Keratinocyte (primary cell): Measurements from ENCODE around the gene ERFL. TPM values are rescaled to one million over a fixed set of nuclear protein-coding genes. Genes with fewer than 3 reads are reported as not detected.

Experiments used
- DNase-seq: peaks from one replicate; pipeline ENCODE4 v3.0.0-alpha.2; 2011; ENCODE audit warnings: low read depth, missing footprints, low spot score
- FAIRE-seq: peaks from 2 replicates; lab custom pipeline; 2011; peaks lifted over from hg19 to GRCh38; lab: Jason Lieb, UNC
- H2AFZ ChIP-seq: 2 replicates; pipeline ENCODE4 v1.6.0; 2012; ENCODE audit warnings: low read length, control low read depth, inconsistent platforms; ENCODE audit not compliant: control insufficient read depth
- H3K27ac ChIP-seq: 2 replicates; pipeline ENCODE4 v1.5.1; 2011; ENCODE audit warnings: low read length; ENCODE audit not compliant: control insufficient read depth, insufficient read depth
- H3K27me3 ChIP-seq: 3 replicates; pipeline ENCODE4 v1.6.0; 2011; ENCODE audit warnings: low read length; ENCODE audit not compliant: control insufficient read depth, insufficient read depth; ENCODE audit errors: extremely low read depth
- H3K36me3 ChIP-seq, 2 experiments: 2 replicates in 1 of 2; 3 replicates in 1 of 2; pipeline ENCODE4 v1.5.1; 2011; ENCODE audit warnings: low read length in 2 of 2, mild to moderate bottlenecking in 1 of 2; ENCODE audit not compliant: control insufficient read depth in 2 of 2, insufficient read depth in 2 of 2; ENCODE audit errors: extremely low read depth in 1 of 2
- H3K4me1 ChIP-seq: 3 replicates; pipeline ENCODE4 v1.5.1; 2011; ENCODE audit warnings: low read length; ENCODE audit not compliant: control insufficient read depth, insufficient read depth; ENCODE audit errors: extremely low read depth
- H3K4me2 ChIP-seq: 3 replicates; pipeline ENCODE4 v1.6.0; 2011; ENCODE audit warnings: low read depth, low read length; ENCODE audit not compliant: control insufficient read depth, insufficient read depth; ENCODE audit errors: extremely low read depth
- H3K4me3 ChIP-seq, 3 experiments: fragments of 200-600 bp in 1 of 3; sonication (generic) in 1 of 3; 2 replicates in 2 of 3; 3 replicates in 1 of 3; pipeline ENCODE4 v1.5.1; 2011 to 2016; ENCODE audit warnings: low read length in 3 of 3, mild to moderate bottlenecking in 3 of 3, control low read depth in 2 of 3, inconsistent platforms in 1 of 3, low read depth in 1 of 3, mixed read lengths in 1 of 3, mixed run types in 1 of 3, moderate library complexity in 1 of 3; ENCODE audit not compliant: control insufficient read depth in 2 of 3, insufficient read depth in 2 of 3; ENCODE audit errors: extremely low read depth in 1 of 3
- H3K79me2 ChIP-seq: 2 replicates; pipeline ENCODE4 v1.6.0; 2012; ENCODE audit warnings: low read length; ENCODE audit not compliant: control insufficient read depth, insufficient read depth
- H3K9ac ChIP-seq: 3 replicates; pipeline ENCODE4 v1.6.0; 2011; ENCODE audit warnings: low read length; ENCODE audit not compliant: control insufficient read depth, insufficient read depth; ENCODE audit errors: extremely low read depth
- H3K9me1 ChIP-seq: 3 replicates; pipeline ENCODE4 v1.6.0; 2011; ENCODE audit warnings: low read length; ENCODE audit not compliant: control insufficient read depth, insufficient read depth; ENCODE audit errors: extremely low read depth
- H3K9me3 ChIP-seq: 2 replicates; pipeline ENCODE4 v1.5.1; 2012; ENCODE audit warnings: low read depth, low read length; ENCODE audit not compliant: control insufficient read depth
- H4K20me1 ChIP-seq: 3 replicates; pipeline ENCODE4 v1.6.0; 2011; ENCODE audit warnings: low read length; ENCODE audit not compliant: control insufficient read depth, insufficient read depth; ENCODE audit errors: extremely low read depth
- EZH2 ChIP-seq: IDR thresholded peaks from one replicate; pipeline ENCODE4 v1.6.1; 2012; ENCODE audit warnings: inconsistent platforms, mild to moderate bottlenecking, low read length, moderate library complexity
- dilution Hi-C: fragments of 300-500 bp; cut with MboI; formaldehyde crosslinking; loops from one replicate; pipeline ENCODE4 v1.7.0; 2020; ENCODE audit warnings: low sequenced_read_pairs; ENCODE audit not compliant: extremely low pct_ligation_motif_present
- polyA plus RNA-seq, 5 experiments: library from polyadenylated mRNA; depleted of rRNA in 3 of 5; stranded (reverse) in 3 of 5; stranded (forward) in 1 of 5; unstranded in 1 of 5; fragments of >200 nt; gene quantifications; 1 replicate in 1 of 5; 2 replicates in 3 of 5; 3 replicates in 1 of 5; pipeline versions ENCODE4 v1.2.1 to v1.2.3, GENCODE V29; 2011 to 2012; ENCODE audit warnings: missing spikeins in 2 of 5, low read depth in 1 of 5, low replicate concordance in 1 of 5
- TF ChIP-seq, protein P1 (sequence below), 3 experiments: IDR thresholded peaks in 1 of 3; conservative IDR thresholded peaks in 1 of 3; optimal IDR thresholded peaks in 1 of 3; 2 replicates in 2 of 3; 3 replicates in 1 of 3; pipeline versions ENCODE3 to v1.5.1; 2011; ENCODE audit warnings: low read length in 3 of 3, mild to moderate bottlenecking in 3 of 3, moderate library complexity in 2 of 3, control low read depth in 1 of 3, inconsistent platforms in 1 of 3; ENCODE audit not compliant: insufficient read depth in 2 of 3; ENCODE audit errors: extremely low read depth in 1 of 3

The ERFL gene
- polyA plus RNA-seq, 1 donor (not counting 4 experiments of a cell fraction or from before 2014, with no cell fraction given): not detected

GRCh38 chr19:41944336-41944735 lies 16.1 kb upstream of the ERFL start:
- H3K36me3 ChIP-seq: no peaks in the 10 kb centered on the region
- H3K79me2 ChIP-seq: no peaks in the 10 kb centered on the region
- H3K4me3 ChIP-seq: no peak overlapping the region
- no peak overlapping the region for H3K4me2 ChIP-seq
- H3K27ac ChIP-seq: no peak overlapping the region
- H4K20me1 ChIP-seq: no peaks in the 10 kb centered on the region
- no peak overlapping the region for H2AFZ ChIP-seq
- dilution Hi-C loops: no loop called here
- peaks cover 20% of the 10 kb centered on the region for H3K27me3 ChIP-seq
- H3K9me3 ChIP-seq: no peaks in the 10 kb centered on the region
- TF ChIP-seq, protein P1, sequence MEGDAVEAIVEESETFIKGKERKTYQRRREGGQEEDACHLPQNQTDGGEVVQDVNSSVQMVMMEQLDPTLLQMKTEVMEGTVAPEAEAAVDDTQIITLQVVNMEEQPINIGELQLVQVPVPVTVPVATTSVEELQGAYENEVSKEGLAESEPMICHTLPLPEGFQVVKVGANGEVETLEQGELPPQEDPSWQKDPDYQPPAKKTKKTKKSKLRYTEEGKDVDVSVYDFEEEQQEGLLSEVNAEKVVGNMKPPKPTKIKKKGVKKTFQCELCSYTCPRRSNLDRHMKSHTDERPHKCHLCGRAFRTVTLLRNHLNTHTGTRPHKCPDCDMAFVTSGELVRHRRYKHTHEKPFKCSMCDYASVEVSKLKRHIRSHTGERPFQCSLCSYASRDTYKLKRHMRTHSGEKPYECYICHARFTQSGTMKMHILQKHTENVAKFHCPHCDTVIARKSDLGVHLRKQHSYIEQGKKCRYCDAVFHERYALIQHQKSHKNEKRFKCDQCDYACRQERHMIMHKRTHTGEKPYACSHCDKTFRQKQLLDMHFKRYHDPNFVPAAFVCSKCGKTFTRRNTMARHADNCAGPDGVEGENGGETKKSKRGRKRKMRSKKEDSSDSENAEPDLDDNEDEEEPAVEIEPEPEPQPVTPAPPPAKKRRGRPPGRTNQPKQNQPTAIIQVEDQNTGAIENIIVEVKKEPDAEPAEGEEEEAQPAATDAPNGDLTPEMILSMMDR (optimal IDR thresholded peaks at IDR 0.05 in 1 of 3, IDR thresholded peaks at IDR 0.05 in 1 of 3, conservative IDR thresholded peaks at IDR 0.05 in 1 of 3; ENCODE audit: extremely low read depth in 1 of 3, insufficient read depth in 2 of 3, low read length in 3 of 3): no peak
- TF ChIP-seq EZH2: no peak
- DNase-seq (no peak), FAIRE-seq (no peak)
- H3K9ac ChIP-seq: no peak overlapping the region
- no peaks in the 10 kb centered on the region for H3K9me1 ChIP-seq
- no peaks in the 10 kb centered on the region for H3K4me1 ChIP-seq

DNA sequence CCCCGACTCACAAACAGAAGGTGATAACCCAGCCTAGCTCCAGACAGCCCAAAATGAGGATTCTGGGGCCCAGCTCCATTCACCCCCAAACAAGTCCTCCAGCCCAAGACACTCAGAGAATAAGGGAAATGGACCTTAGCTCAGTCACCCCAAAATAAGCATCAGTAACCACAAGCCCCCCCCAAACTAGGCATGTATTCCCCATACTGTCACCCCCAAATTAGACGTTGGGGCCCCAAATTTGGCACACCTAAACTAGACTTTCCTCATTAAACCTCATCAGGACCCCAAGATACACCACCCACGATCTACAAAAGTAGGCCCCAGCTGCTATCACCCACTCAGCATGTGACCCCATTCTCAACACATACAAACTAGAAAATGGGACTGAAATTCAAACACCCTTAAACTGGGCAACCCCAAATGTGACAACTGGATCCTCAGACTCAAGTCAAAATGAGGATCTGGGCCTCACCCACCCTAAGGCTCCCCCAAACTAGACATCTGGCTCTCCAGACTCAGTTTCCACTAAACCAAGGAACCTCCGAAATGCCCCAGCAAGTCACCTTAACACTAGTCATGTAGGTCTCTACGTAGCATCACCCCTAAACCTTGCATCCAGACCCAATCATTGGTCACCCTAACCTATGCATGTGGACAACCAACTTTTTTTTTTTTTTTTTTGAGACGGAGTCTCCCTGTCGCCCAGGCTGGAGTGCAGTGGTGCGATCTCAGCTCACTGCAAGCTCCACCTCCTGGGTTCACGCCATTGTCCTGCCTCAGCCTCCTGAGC lies 13.4 kb upstream of the ERFL start:
- H3K4me1 ChIP-seq: peaks cover 2% of the 10 kb centered on the region
- no peak for TF ChIP-seq EZH2
- TF ChIP-seq, protein P1 (optimal IDR thresholded peaks at IDR 0.05 in 1 of 3, IDR thresholded peaks at IDR 0.05 in 1 of 3, conservative IDR thresholded peaks at IDR 0.05 in 1 of 3; ENCODE audit: extremely low read depth in 1 of 3, insufficient read depth in 2 of 3, low read length in 3 of 3): no peak
- no peaks in the 10 kb centered on the region for H3K79me2 ChIP-seq
- no peak overlapping the region for H3K27ac ChIP-seq
- H4K20me1 ChIP-seq: no peaks in the 10 kb centered on the region
- no peak for DNase-seq
- H3K9me1 ChIP-seq: no peaks in the 10 kb centered on the region
- H3K27me3 ChIP-seq: peaks cover 33% of the 10 kb centered on the region
- no peak for FAIRE-seq
- no peak overlapping the region for H2AFZ ChIP-seq
- H3K9ac ChIP-seq: no peak overlapping the region
- H3K4me2 ChIP-seq: no peak overlapping the region
- dilution Hi-C loops: no loop called here
- no peaks in the 10 kb centered on the region for H3K36me3 ChIP-seq
- H3K9me3 ChIP-seq: no peaks in the 10 kb centered on the region
- H3K4me3 ChIP-seq: no peak overlapping the region
